Measurements from ENCODE around the gene SLC22A17. TPM values are rescaled to one million over a fixed set of nuclear protein-coding genes. Genes with fewer than 3 reads are reported as not detected.
A peak's percentile ranks its signal among the peaks of the same experiment; 100 is the strongest.

Gene SLC22A17
- total and polyA plus RNA-seq, 9 of the 15 experiments (the other 6 are each of a cell fraction or from before 2014, with no cell fraction given) = 0.07 to 0.09 TPM; not detected in 7

DNA sequence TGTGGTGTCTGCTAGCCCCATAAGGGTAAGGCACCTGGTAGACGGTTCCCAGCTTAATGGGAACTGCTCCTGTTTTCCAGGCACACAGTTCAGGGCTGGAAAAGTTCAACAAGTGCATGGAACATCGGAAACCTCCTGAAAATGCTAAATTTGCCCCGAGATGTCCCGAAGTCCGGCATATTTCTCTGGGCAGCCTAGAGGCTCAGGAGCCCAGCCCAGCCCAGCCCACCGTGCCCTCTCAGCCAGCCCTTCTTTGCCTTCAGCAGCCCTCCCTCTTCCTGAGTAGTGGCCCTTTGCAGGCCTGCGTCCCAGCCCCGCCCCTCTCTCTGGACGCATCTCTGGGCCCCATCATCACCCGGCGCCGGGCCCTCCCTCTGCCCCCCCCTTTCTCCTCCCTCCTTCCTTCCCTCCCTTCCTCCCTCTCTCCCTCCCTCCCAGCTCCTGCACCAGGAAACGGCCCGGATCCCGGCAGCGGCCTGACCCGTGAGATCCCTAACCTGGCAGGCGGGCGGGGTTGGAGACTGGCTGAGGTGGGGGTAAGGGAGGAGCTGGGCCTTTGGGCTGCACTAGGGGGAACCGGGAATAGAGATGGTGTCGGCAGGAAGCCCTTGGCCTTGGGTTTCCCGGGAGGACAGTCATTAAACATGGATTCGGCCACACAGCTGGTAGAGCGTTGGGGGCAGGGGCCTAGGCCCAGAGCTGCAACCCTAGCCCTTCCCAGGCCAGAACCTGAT, 46.1 kb downstream of the SLC22A17 start, which contains the start of gene BCL2L2 (continued):
- peak; percentile 82 to 93; a peak in 3 of 4 replicates for TF ChIP-seq SIN3A (IDR thresholded peaks at IDR 0.05; ENCODE audit: borderline replicate concordance in 2 of 2, control insufficient read depth in 1 of 2, low read depth in 2 of 2, low read length in 2 of 2)
- TF ChIP-seq, protein P1, sequence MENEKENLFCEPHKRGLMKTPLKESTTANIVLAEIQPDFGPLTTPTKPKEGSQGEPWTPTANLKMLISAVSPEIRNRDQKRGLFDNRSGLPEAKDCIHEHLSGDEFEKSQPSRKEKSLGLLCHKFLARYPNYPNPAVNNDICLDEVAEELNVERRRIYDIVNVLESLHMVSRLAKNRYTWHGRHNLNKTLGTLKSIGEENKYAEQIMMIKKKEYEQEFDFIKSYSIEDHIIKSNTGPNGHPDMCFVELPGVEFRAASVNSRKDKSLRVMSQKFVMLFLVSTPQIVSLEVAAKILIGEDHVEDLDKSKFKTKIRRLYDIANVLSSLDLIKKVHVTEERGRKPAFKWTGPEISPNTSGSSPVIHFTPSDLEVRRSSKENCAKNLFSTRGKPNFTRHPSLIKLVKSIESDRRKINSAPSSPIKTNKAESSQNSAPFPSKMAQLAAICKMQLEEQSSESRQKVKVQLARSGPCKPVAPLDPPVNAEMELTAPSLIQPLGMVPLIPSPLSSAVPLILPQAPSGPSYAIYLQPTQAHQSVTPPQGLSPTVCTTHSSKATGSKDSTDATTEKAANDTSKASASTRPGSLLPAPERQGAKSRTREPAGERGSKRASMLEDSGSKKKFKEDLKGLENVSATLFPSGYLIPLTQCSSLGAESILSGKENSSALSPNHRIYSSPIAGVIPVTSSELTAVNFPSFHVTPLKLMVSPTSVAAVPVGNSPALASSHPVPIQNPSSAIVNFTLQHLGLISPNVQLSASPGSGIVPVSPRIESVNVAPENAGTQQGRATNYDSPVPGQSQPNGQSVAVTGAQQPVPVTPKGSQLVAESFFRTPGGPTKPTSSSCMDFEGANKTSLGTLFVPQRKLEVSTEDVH (IDR thresholded peaks at IDR 0.05; ENCODE audit: low read depth, partially characterized antibody) = peak; percentile 75
- TF ChIP-seq CBFA2T3 (IDR thresholded peaks at IDR 0.05) = peak; percentile 20; the same call in 1 of the 2 replicates
- peak; percentile 83 for TF ChIP-seq FOXP1 (CRISPR knock-in tag; IDR thresholded peaks at IDR 0.05)
- TF ChIP-seq ZNF785 (CRISPR knock-in tag; IDR thresholded peaks at IDR 0.05) = no peak
- peak; percentile 61; the same call in 1 of the 2 replicates for TF ChIP-seq ZNF263 (CRISPR knock-in tag; IDR thresholded peaks at IDR 0.05; ENCODE audit: borderline replicate concordance)
- no peak for TF ChIP-seq ADNP (tag; IDR thresholded peaks at IDR 0.05)
- TF ChIP-seq, protein P2, sequence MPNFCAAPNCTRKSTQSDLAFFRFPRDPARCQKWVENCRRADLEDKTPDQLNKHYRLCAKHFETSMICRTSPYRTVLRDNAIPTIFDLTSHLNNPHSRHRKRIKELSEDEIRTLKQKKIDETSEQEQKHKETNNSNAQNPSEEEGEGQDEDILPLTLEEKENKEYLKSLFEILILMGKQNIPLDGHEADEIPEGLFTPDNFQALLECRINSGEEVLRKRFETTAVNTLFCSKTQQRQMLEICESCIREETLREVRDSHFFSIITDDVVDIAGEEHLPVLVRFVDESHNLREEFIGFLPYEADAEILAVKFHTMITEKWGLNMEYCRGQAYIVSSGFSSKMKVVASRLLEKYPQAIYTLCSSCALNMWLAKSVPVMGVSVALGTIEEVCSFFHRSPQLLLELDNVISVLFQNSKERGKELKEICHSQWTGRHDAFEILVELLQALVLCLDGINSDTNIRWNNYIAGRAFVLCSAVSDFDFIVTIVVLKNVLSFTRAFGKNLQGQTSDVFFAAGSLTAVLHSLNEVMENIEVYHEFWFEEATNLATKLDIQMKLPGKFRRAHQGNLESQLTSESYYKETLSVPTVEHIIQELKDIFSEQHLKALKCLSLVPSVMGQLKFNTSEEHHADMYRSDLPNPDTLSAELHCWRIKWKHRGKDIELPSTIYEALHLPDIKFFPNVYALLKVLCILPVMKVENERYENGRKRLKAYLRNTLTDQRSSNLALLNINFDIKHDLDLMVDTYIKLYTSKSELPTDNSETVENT (CRISPR knock-in tag; IDR thresholded peaks at IDR 0.05) = peak; percentile 58; the same call in 1 of the 2 replicates
- TF ChIP-seq MAZ (CRISPR knock-in tag; conservative IDR thresholded peaks at IDR 0.05 in 1 of 2, IDR thresholded peaks at IDR 0.05 in 1 of 2) = peak; percentile 100
- TF ChIP-seq NR2C1 (IDR thresholded peaks at IDR 0.05) = no peak
- TF ChIP-seq NR2C1 (tag; IDR thresholded peaks at IDR 0.05) = 0 out of 2 replicates have a peak, but pooled peaks have one; percentile 27
- peak; percentile 53; the same call in 1 of the 2 replicates for TF ChIP-seq MXI1 (IDR thresholded peaks at IDR 0.05; ENCODE audit: low read depth, low read length)
- peak; percentile 28; the same call in 1 of the 2 replicates for TF ChIP-seq LEF1 (IDR thresholded peaks at IDR 0.05)
- TF ChIP-seq TOE1 (IDR thresholded peaks at IDR 0.05; ENCODE audit: borderline replicate concordance) = peak; percentile 65; the same call in 1 of the 2 replicates
- no peak for TF ChIP-seq TOE1 (CRISPR knock-in tag; IDR thresholded peaks at IDR 0.05; ENCODE audit: borderline replicate concordance, low read depth)
- peak; percentile 66; the same call in 1 of the 2 replicates for TF ChIP-seq KAT7 (CRISPR knock-in tag; IDR thresholded peaks at IDR 0.05; ENCODE audit: borderline replicate concordance)
- no peak for TF ChIP-seq TEAD4 (IDR thresholded peaks at IDR 0.05; ENCODE audit: low read length)
- TF ChIP-seq TEAD4 (CRISPR knock-in tag; IDR thresholded peaks at IDR 0.05; ENCODE audit: borderline replicate concordance) = no peak
- TF ChIP-seq TAF1 (IDR thresholded peaks at IDR 0.05; ENCODE audit: control insufficient read depth, extremely low read depth, insufficient read depth, low read length, severe bottlenecking) = peak; percentile 71
- peak; percentile 100 for TF ChIP-seq CREM (IDR thresholded peaks at IDR 0.05; ENCODE audit: low read depth)
- TF ChIP-seq YY1 (IDR thresholded peaks at IDR 0.05; ENCODE audit: borderline replicate concordance in 1 of 3, control insufficient read depth in 1 of 3, extremely low read depth in 1 of 3, insufficient read depth in 3 of 3, insufficient read length in 1 of 3, insufficient replicate concordance in 2 of 3, low read depth in 1 of 3, low read length in 2 of 3) = peak in 2 of 3 experiments; percentile 41 to 75
- no peak for TF ChIP-seq GATAD2B (IDR thresholded peaks at IDR 0.05; ENCODE audit: borderline replicate concordance)
